Astrocyte (in vitro differentiated cells and primary cell): Measurements from ENCODE around the gene FGD4. TPM values are rescaled to one million over a fixed set of nuclear protein-coding genes. Genes with fewer than 3 reads are reported as not detected.

Experiments
- DNase-seq: peaks from one replicate; pipeline ENCODE4 v3.0.0-alpha.2; 2010; ENCODE audit warnings: low read depth
- FAIRE-seq: peaks from 2 replicates; lab custom pipeline; 2011; peaks lifted over from hg19 to GRCh38; lab: Jason Lieb, UNC
- H2AFZ ChIP-seq: 2 replicates; pipeline ENCODE4 v1.6.0; 2012; ENCODE audit warnings: low read depth, low read length, inconsistent platforms
- H3K27ac ChIP-seq: 2 replicates; pipeline ENCODE4 v1.5.1; 2011; ENCODE audit warnings: low read depth, low read length, inconsistent platforms
- H3K27me3 ChIP-seq: 2 replicates; pipeline ENCODE4 v1.6.0; 2011; ENCODE audit warnings: low read length, inconsistent platforms; ENCODE audit not compliant: insufficient read depth
- H3K36me3 ChIP-seq: 2 replicates; pipeline ENCODE4 v1.5.1; 2011; ENCODE audit warnings: low read length, inconsistent platforms; ENCODE audit not compliant: insufficient read depth
- H3K4me1 ChIP-seq: 2 replicates; pipeline ENCODE4 v1.5.1; 2011; ENCODE audit warnings: low read length, inconsistent platforms; ENCODE audit not compliant: insufficient read depth
- H3K4me2 ChIP-seq: 2 replicates; pipeline ENCODE4 v1.6.0; 2012; ENCODE audit warnings: low read length, inconsistent platforms
- H3K4me3 ChIP-seq: 2 replicates; pipeline ENCODE4 v1.5.1; 2011; ENCODE audit warnings: low read depth, mild to moderate bottlenecking, low read length, inconsistent platforms; ENCODE audit not compliant: insufficient read depth
- H3K79me2 ChIP-seq: 2 replicates; pipeline ENCODE4 v1.6.0; 2012; ENCODE audit warnings: mild to moderate bottlenecking, low read length, inconsistent platforms; ENCODE audit not compliant: insufficient read depth
- H3K9ac ChIP-seq: 2 replicates; pipeline ENCODE4 v1.6.0; 2012; ENCODE audit warnings: mild to moderate bottlenecking, low read length, inconsistent platforms
- H3K9me3 ChIP-seq: 2 replicates; pipeline ENCODE4 v1.5.1; 2012; ENCODE audit warnings: low read depth, mild to moderate bottlenecking, low read length, inconsistent platforms; ENCODE audit not compliant: insufficient read depth
- H4K20me1 ChIP-seq: 2 replicates; pipeline ENCODE4 v1.6.0; 2012; ENCODE audit warnings: low read length, inconsistent platforms; ENCODE audit not compliant: insufficient read depth
- H3K27ac Mint-ChIP-seq: one replicate; pipeline ENCODE4 v1.8.0; 2021; ENCODE audit warnings: mild to moderate bottlenecking, mixed read lengths; ENCODE audit not compliant: unreplicated experiment
- H3K27me3 Mint-ChIP-seq: one replicate; pipeline ENCODE4 v1.8.0; 2021; ENCODE audit warnings: low read depth, mixed read lengths; ENCODE audit not compliant: unreplicated experiment
- H3K36me3 Mint-ChIP-seq: one replicate; pipeline ENCODE4 v1.8.0; 2021; ENCODE audit warnings: low read depth, mixed read lengths; ENCODE audit not compliant: unreplicated experiment
- H3K4me1 Mint-ChIP-seq: one replicate; pipeline ENCODE4 v1.8.0; 2021; ENCODE audit warnings: low read depth, mixed read lengths; ENCODE audit not compliant: unreplicated experiment
- H3K4me3 Mint-ChIP-seq: one replicate; pipeline ENCODE4 v1.8.0; 2021; ENCODE audit warnings: mild to moderate bottlenecking, moderate library complexity, mixed read lengths; ENCODE audit not compliant: unreplicated experiment
- H3K9me3 Mint-ChIP-seq: one replicate; pipeline ENCODE4 v1.8.0; 2021; ENCODE audit warnings: mild to moderate bottlenecking, mixed read lengths; ENCODE audit not compliant: unreplicated experiment
- CTCF ChIP-seq: IDR thresholded peaks from 2 replicates; pipeline ENCODE4 v1.5.1; 2011; ENCODE audit warnings: low read depth, mild to moderate bottlenecking, inconsistent platforms, low read length, moderate library complexity; ENCODE audit not compliant: insufficient read depth
- EZH2 ChIP-seq: IDR thresholded peaks from 2 replicates; pipeline ENCODE4 v1.6.1; 2012; ENCODE audit warnings: mild to moderate bottlenecking, low read length, inconsistent platforms; ENCODE audit not compliant: insufficient read depth
- total RNA-seq: library from RNA; stranded (reverse); gene quantifications from 2 replicates; pipeline ENCODE4 v1.2.1, GENCODE V29; 2021

FGD4 gene
- total RNA-seq, 1 donor from 2014 or later: 18.7 TPM

- Mint-ChIP-seq H3K4me3 (no peak overlapping the region), H3K4me1 (peaks cover 7% of the 10 kb centered on the region), H3K27ac (peak overlapping the region; percentile 64), H3K27me3 (no peaks in the 10 kb centered on the region), H3K36me3 (no peaks in the 10 kb centered on the region), H3K9me3 (no peaks in the 10 kb centered on the region)
- Histone ChIP-seq H3K27ac (no peak overlapping the region), H3K4me3 (no peak overlapping the region), H3K4me2 (no peak overlapping the region), H2AFZ (no peak overlapping the region), H4K20me1 (no peaks in the 10 kb centered on the region), H3K27me3 (no peaks in the 10 kb centered on the region), H3K9me3 (no peaks in the 10 kb centered on the region), H3K79me2 (no peaks in the 10 kb centered on the region), H3K4me1 (peaks cover 7% of the 10 kb centered on the region), H3K9ac (no peak overlapping the region), H3K36me3 (no peaks in the 10 kb centered on the region)
- DNase-seq (no peak), FAIRE-seq (no peak)
- no peak for TF ChIP-seq CTCF
- no peak for TF ChIP-seq EZH2
Measured at GRCh38 chr12:32499048-32499447, 99.7 kb downstream of the FGD4 start.

- peak; percentile 76 for DNase-seq
- Histone ChIP-seq H3K4me3 (peak overlapping the region; percentile 9), H2AFZ (peak overlapping the region; percentile 48), H3K4me2 (peak overlapping the region; percentile 59), H3K79me2 (no peaks in the 10 kb centered on the region), H3K9ac (no peak overlapping the region), H4K20me1 (no peaks in the 10 kb centered on the region), H3K9me3 (no peaks in the 10 kb centered on the region), H3K27me3 (no peaks in the 10 kb centered on the region), H3K36me3 (no peaks in the 10 kb centered on the region), H3K27ac (no peak overlapping the region), H3K4me1 (peaks cover 7% of the 10 kb centered on the region)
- no peak for FAIRE-seq
- peaks cover 16% of the 10 kb centered on the region for H3K4me1 Mint-ChIP-seq
- H3K4me3 Mint-ChIP-seq: peak overlapping the region; percentile 88
- H3K27ac Mint-ChIP-seq: peak overlapping the region; percentile 75
- no peaks in the 10 kb centered on the region for H3K9me3 Mint-ChIP-seq
- TF ChIP-seq EZH2 (no peak), CTCF (no peak)
- no peaks in the 10 kb centered on the region for H3K27me3 Mint-ChIP-seq
- no peaks in the 10 kb centered on the region for H3K36me3 Mint-ChIP-seq
Measured at GRCh38 chr12:32501835-32502333, 102.5 kb downstream of the FGD4 start.

DNA sequence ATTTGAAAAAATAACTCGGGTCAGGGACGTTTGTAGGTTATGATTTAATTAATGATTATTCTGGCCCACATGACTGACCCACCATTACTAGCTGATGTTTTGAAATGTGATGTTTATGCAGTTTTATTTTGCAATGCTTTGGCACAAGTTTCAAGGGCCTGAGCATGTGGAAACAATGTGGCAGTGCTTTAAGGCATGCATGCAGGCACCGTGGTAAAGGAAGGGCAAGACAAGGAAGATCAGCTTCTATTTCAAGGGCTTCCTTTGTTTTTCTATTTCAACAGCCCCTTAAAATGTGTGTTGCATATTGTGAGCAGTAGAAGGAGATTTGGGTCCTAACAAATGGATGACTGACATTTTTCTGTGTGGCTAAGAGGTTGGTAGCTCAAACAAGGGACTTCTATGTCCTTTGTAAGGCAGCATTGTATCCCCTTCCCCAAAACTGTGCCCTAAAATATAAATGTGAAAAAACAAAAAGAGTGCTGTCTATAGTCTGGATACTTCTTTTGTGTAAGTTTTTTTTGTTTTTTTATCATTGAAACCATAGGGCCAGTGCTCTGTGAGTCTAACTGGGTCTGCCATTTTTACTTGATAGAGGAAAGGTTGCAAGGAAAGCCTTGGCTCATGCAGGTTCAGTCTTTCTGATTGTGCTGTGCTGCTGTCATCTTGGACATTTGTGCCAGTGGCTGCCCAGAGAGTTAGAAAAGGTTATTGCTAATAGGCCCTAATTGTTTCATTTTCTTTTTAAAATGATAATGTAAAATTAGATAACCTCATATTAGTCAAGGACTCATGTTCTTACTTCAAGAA, 103.5 kb downstream of the FGD4 start:
- no peaks in the 10 kb centered on the region for H3K9me3 Mint-ChIP-seq
- Histone ChIP-seq H3K9me3 (no peaks in the 10 kb centered on the region), H3K27ac (no peak overlapping the region), H4K20me1 (no peaks in the 10 kb centered on the region), H2AFZ (no peak overlapping the region), H3K4me2 (peak overlapping the region; percentile 59), H3K79me2 (no peaks in the 10 kb centered on the region), H3K4me3 (no peak overlapping the region), H3K4me1 (peaks cover 7% of the 10 kb centered on the region), H3K27me3 (no peaks in the 10 kb centered on the region), H3K36me3 (no peaks in the 10 kb centered on the region), H3K9ac (no peak overlapping the region)
- TF ChIP-seq EZH2: no peak
- TF ChIP-seq CTCF: no peak
- H3K27ac Mint-ChIP-seq: no peak overlapping the region
- H3K4me1 Mint-ChIP-seq: peaks cover 16% of the 10 kb centered on the region
- no peak for FAIRE-seq
- no peaks in the 10 kb centered on the region for H3K36me3 Mint-ChIP-seq
- H3K4me3 Mint-ChIP-seq: peak overlapping the region; percentile 88
- no peaks in the 10 kb centered on the region for H3K27me3 Mint-ChIP-seq
- peak; percentile 18 for DNase-seq
